NCI-H345 (cell line): ENCODE measurements around the gene IFNA2.
"Not testable (repeated sequence)": the region's sequence is repeated elsewhere in the genome, so short reads cannot be mapped to it uniquely, and the experiment has no call there.

Experiments used
- DNase-seq: peaks from one replicate; lab custom pipeline; 2025; lab: John Stamatoyannopoulos, UW

Gene IFNA2

GRCh38 chr9:21385131-21385670 is at the start of gene IFNA2:
Gene IFNA2 (minus strand): TSS chr9:21385398. CDS start chr9:21385329, 69 bp downstream.
- DNase-seq = no peak

- DNase-seq = not testable (repeated sequence)
Observed at GRCh38 chr9:21435015-21435383, 49.8 kb upstream of the IFNA2 start.

DNA sequence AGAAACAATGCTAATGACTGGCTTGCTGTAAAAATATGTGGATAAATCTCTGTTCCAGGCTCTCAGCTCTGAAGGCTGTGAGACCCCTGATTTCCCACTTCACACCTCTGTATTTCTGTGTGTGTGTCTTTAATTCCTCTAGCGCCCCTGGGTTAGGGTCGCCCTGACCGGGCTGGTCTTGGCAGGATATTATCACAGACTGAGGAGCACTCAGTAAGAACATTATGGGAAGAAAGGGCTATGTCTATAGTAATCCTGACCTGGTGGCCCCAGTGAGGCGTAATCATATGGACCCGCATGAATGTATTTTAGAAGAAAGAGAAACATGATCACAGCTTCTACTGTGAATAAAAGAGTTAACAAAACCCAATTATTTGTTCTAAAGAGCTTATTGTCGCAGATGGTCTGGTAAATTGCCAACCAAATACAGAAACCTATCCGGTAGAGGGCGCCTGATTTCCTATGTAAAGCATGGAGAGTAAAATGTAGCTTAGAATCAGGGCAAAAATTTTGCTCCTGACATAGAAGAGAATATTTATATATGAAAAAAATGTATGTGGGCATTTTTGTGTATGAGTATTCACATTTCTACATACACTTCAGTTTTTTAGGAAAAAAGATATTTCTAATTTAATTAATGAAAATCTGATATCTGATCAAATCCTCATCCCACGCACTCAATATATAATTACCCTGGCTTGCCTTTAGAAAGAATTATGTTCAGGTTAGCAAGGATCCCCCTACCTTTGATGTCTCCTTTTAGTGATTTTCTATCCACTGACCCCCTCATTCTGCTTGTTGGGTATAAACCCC is 49.2 kb upstream of the IFNA2 start:
- DNase-seq = peak; percentile 28

- no peak for DNase-seq
Observed at GRCh38 chr9:21432672-21433425, 47.7 kb upstream of the IFNA2 start.

DNA sequence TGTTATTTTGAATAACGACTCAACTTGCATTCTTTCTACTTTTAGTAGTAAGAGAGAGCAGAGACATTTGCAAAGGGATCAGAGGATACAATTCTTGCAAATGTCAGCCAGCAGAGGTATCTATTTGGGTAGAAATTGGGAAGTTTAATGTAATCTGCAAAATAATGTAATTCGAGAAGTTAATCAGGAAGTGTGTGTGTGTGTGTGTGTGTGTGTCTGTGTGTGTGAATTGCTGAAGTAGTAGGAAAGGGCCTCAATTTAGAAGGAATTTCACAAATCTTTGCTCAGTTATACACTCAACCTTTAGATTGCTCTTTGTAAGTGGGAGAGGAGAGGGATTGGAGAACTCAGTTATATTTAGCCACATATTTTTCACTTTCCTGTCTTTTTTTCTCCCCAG is 44.0 kb upstream of the IFNA2 start:
- no peak for DNase-seq

DNA sequence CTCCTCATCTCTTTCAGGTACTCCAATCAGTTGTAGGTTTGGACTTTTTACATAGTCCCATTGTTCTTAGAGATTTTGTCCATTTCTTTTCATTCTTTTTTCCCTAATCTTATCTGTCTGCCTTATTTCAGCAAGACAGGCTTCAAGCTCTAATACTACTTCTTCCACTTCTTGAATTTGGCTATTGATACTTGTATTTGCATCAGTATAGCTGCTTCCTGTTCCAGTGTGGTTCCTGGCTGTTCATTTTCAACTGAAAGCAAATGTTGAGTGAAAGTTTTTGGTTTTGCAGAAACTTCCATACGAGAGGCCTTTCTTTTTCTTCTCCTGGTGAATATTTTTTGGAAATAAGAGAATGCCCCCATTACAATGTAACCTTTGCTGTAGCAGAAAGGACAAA is 43.0 kb upstream of the IFNA2 start:
- no peak for DNase-seq

- no peak for DNase-seq
Observed at GRCh38 chr9:21415493-21416267, 30.5 kb upstream of the IFNA2 start.

DNA sequence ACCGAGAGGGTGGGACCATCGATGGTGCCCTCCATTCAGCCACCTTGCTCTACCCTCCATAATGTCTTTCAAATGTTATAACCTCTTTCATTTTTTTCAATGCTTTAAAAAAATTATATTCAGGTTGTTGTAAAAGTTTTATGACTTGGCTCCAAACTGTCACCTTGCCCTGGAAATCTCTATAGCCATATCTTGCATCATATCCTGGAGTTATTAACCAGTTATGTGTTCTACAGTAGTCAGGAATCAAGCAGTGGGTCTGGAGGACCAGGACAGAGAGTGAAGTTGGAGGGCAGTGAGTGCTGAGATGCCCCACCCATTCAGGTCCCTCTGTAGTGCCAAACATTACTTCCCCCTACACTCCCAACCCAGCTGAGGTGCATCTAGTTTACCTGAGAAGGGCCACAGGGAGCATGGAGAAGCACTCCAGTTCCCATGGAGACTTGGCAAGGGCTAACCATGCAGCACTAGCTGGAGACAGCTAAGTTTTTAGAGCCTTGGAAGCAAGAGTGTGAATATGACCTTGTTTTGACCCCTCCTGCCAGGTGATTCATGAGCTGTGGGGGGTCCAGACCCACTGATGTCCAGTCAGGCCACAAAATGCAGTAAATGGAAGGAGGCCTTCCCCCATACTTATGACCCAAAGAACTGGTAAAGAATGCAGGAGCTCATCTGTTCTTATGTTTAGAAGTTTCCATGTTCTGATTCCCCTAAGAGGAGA is 29.2 kb upstream of the IFNA2 start:
- no peak for DNase-seq

- no peak for DNase-seq
Observed at GRCh38 chr9:21413624-21414023, 28.4 kb upstream of the IFNA2 start.

DNA sequence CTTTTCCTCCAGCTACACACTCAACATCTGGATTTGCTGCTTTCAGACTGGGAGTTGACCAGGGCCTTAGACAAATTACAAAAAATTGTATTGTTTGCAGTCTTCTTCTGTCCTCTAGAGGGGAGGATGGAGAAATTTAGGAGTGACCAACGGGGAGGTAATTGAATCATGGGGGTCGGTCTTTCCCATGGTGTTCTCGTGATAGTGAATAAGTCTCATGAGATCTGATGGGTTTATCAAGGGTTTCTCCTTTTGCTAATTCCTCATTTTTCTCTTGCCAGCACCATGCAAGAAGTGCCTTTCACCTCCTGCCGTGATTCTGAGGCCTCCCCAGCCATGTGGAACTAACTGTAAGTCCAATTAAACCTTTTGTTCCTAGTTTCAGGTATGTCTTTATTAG is 28.0 kb upstream of the IFNA2 start:
- no peak for DNase-seq

GRCh38 chr9:21412107-21412506 is 26.9 kb upstream of the IFNA2 start:
- no peak for DNase-seq

- no peak for DNase-seq
Observed at GRCh38 chr9:21408817-21409216, 23.6 kb upstream of the IFNA2 start, which contains the start of gene IFNA8. Gene IFNA8 (plus strand): TSS chr9:21409117. CDS start chr9:21409177, 60 bp downstream.

DNA sequence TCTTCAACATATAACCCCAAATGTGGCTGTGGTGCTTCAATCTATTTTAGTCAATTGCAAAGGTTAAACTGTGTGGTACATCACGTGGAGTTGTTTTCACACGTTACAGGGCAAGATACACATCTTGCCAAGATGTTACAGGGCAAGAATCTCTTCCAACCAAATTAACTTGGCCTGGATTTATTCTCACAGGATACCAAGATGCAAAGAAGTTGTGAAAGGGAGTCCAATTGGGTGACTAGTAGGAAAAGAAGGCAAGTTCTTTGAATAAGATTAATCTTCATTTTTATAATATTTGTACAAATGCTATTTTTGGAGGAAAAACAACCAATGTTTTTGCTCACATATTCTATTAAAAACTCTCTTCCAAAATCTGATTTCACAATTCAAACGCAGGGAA is 18.9 kb upstream of the IFNA2 start:
- DNase-seq = no peak

DNA sequence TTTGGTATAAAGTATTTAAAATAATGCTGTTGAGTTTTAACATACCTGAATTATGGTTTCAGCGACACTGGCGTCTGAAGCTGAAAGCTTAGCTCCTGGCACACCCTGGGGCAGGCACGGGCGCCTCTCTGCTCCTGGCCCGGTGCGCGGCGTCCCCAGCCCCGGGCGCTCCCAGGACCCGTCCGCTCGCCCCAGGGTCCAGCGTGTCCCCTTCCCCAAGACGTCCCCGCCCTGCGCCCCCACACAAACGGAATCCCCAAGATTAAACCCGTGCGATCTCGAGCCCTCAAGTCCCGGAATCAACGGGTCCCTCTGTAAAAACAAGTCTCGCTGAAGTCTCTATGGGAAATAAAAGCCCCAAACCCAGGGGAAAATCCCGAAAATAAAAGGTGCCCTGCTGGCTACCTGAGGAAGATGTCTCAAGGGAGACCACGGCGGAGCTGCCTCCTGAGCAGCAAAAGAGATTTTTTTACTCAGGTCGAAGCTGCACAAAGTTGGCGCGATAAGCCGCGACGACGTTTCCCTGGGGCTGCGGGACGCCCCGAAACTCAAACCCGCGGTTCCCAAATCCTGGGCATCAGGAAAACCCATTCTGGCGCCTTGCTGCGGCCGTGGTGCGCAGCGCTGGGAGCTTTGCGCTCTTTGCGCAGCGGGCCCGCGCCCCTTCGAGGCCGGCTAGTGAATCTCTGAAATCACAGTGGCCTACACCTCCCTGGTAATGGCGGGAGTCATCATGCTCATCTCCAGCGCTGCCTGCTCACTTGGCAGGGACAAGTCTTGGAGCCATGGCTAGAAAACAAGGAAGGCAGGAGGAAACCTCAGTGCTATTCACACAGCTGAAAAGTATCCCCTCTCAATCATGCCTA is 17.4 kb upstream of the IFNA2 start:
- no peak for DNase-seq

DNA sequence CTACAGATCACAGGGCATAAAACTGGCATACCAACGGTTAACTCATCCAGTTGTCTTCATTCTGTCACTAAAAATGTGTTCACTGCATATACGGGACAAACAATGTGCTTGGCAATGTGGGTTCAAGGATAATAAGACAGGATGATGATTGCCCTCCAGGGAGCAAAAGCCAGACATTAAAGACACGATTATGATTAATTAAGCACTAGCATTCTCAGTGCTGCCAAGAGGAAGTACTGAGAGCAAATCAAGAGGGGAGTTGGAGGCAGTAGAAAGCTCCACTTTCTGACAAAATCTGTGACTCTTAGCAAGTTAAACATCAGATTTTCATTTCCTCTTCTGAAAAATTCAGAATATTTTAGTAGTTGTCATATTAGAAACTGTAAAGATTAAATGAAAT is 14.8 kb upstream of the IFNA2 start:
- no peak for DNase-seq

- no peak for DNase-seq
Observed at GRCh38 chr9:21398955-21399489, 13.8 kb upstream of the IFNA2 start.

GRCh38 chr9:21395778-21396717 is 10.8 kb upstream of the IFNA2 start:
- peak; percentile 28 for DNase-seq

GRCh38 chr9:21392270-21392669 is 7.1 kb upstream of the IFNA2 start:
- no peak for DNase-seq

DNA sequence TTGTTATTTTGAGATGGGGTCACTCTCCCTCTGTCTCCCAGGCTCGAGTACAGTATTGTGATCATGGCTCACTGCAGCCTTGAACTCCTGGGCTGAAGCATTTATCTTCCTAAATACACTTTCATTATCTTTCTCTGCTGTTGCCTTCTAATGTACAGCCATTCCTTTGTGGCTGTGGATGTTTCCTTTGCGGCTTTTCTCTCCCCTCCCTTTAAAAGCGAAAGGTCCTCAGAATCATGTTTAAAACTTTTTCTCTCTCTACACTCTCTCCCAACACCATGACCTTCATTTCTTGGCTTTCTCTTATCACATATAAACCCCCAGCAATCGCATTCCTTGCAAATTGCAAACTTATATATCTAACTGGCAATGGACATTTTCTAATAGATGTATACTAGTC is 1.6 kb downstream of the IFNA2 start:
- DNase-seq = no peak
